Keratinocyte (primary cell): Measurements from ENCODE around the gene RPS16.

ENCODE experiments used
- CTCF ChIP-seq, 3 experiments: IDR thresholded peaks in 1 of 3; conservative IDR thresholded peaks in 1 of 3; optimal IDR thresholded peaks in 1 of 3; 2 replicates in 2 of 3; 3 replicates in 1 of 3; pipeline versions ENCODE3 to v1.5.1; 2011; ENCODE audit warnings: low read length in 3 of 3, mild to moderate bottlenecking in 3 of 3, moderate library complexity in 2 of 3, control low read depth in 1 of 3, inconsistent platforms in 1 of 3; ENCODE audit not compliant: insufficient read depth in 2 of 3; ENCODE audit errors: extremely low read depth in 1 of 3
- EZH2 ChIP-seq: IDR thresholded peaks from one replicate; pipeline ENCODE4 v1.6.1; 2012; ENCODE audit warnings: inconsistent platforms, mild to moderate bottlenecking, low read length, moderate library complexity

- TF ChIP-seq CTCF (optimal IDR thresholded peaks at IDR 0.05 in 1 of 3, IDR thresholded peaks at IDR 0.05 in 1 of 3, conservative IDR thresholded peaks at IDR 0.05 in 1 of 3; ENCODE audit: extremely low read depth in 1 of 3, insufficient read depth in 2 of 3, low read length in 3 of 3) (no peak), EZH2 (no peak)
These were observed 49.2 kb downstream of the RPS16 start for GRCh38 chr19:39386557-39386956.
